ENCODE measurements around the gene STRAP.

The STRAP gene

GRCh38 chr12:15842108-15842507 is 40.1 kb upstream of the STRAP start:
- TF ChIP-seq ZBTB7A (IDR thresholded peaks at IDR 0.05; ENCODE audit: low read depth) (no peak), CREB1 (IDR thresholded peaks at IDR 0.05; ENCODE audit: low read depth) (no peak), EGR1 (IDR thresholded peaks at IDR 0.05) (no peak), EP300 (IDR thresholded peaks at IDR 0.05; ENCODE audit: borderline replicate concordance) (no peak), TCF12 (IDR thresholded peaks at IDR 0.05; ENCODE audit: low read depth) (no peak), TAF1 (IDR thresholded peaks at IDR 0.05; ENCODE audit: low read depth) (no peak), CEBPB (IDR thresholded peaks at IDR 0.05) (no peak), YY1 (IDR thresholded peaks at IDR 0.05; ENCODE audit: low read depth) (no peak)
- TF ChIP-seq, protein P1, sequence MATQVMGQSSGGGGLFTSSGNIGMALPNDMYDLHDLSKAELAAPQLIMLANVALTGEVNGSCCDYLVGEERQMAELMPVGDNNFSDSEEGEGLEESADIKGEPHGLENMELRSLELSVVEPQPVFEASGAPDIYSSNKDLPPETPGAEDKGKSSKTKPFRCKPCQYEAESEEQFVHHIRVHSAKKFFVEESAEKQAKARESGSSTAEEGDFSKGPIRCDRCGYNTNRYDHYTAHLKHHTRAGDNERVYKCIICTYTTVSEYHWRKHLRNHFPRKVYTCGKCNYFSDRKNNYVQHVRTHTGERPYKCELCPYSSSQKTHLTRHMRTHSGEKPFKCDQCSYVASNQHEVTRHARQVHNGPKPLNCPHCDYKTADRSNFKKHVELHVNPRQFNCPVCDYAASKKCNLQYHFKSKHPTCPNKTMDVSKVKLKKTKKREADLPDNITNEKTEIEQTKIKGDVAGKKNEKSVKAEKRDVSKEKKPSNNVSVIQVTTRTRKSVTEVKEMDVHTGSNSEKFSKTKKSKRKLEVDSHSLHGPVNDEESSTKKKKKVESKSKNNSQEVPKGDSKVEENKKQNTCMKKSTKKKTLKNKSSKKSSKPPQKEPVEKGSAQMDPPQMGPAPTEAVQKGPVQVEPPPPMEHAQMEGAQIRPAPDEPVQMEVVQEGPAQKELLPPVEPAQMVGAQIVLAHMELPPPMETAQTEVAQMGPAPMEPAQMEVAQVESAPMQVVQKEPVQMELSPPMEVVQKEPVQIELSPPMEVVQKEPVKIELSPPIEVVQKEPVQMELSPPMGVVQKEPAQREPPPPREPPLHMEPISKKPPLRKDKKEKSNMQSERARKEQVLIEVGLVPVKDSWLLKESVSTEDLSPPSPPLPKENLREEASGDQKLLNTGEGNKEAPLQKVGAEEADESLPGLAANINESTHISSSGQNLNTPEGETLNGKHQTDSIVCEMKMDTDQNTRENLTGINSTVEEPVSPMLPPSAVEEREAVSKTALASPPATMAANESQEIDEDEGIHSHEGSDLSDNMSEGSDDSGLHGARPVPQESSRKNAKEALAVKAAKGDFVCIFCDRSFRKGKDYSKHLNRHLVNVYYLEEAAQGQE (IDR thresholded peaks at IDR 0.05; ENCODE audit: low read depth): no peak

- no peak for TF ChIP-seq TAF1 (IDR thresholded peaks at IDR 0.05; ENCODE audit: low read depth)
- no peak for TF ChIP-seq NFIC (IDR thresholded peaks at IDR 0.05)
- TF ChIP-seq TCF12 (IDR thresholded peaks at IDR 0.05; ENCODE audit: low read depth): no peak
- TF ChIP-seq, protein P2, sequence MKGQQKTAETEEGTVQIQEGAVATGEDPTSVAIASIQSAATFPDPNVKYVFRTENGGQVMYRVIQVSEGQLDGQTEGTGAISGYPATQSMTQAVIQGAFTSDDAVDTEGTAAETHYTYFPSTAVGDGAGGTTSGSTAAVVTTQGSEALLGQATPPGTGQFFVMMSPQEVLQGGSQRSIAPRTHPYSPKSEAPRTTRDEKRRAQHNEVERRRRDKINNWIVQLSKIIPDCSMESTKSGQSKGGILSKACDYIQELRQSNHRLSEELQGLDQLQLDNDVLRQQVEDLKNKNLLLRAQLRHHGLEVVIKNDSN (IDR thresholded peaks at IDR 0.05): no peak
- TF ChIP-seq RAD21 (IDR thresholded peaks at IDR 0.05; ENCODE audit: low read depth): no peak
- TF ChIP-seq, protein P1 (IDR thresholded peaks at IDR 0.05; ENCODE audit: low read depth): no peak
- no peak for TF ChIP-seq FOXM1 (IDR thresholded peaks at IDR 0.05; ENCODE audit: borderline replicate concordance, low read depth)
- no peak for TF ChIP-seq EP300 (IDR thresholded peaks at IDR 0.05; ENCODE audit: borderline replicate concordance)
These were observed 35.3 kb upstream of the STRAP start for GRCh38 chr12:15846887-15847286.

GRCh38 chr12:15848606-15849005 is 33.6 kb upstream of the STRAP start:
- no peak for TF ChIP-seq NFIC (IDR thresholded peaks at IDR 0.05)
- TF ChIP-seq CREB1 (IDR thresholded peaks at IDR 0.05; ENCODE audit: low read depth): no peak
- no peak for TF ChIP-seq TEAD4 (IDR thresholded peaks at IDR 0.05)
- TF ChIP-seq, protein P1 (IDR thresholded peaks at IDR 0.05; ENCODE audit: low read depth): no peak

- TF ChIP-seq, protein P2 (IDR thresholded peaks at IDR 0.05): no peak
- TF ChIP-seq, protein P3, sequence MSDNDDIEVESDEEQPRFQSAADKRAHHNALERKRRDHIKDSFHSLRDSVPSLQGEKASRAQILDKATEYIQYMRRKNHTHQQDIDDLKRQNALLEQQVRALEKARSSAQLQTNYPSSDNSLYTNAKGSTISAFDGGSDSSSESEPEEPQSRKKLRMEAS (IDR thresholded peaks at IDR 0.05): no peak
- TF ChIP-seq TAF1 (IDR thresholded peaks at IDR 0.05; ENCODE audit: low read depth): no peak
- no peak for TF ChIP-seq EGR1 (IDR thresholded peaks at IDR 0.05)
- TF ChIP-seq, protein P1 (IDR thresholded peaks at IDR 0.05; ENCODE audit: low read depth): no peak
- TF ChIP-seq CEBPB (IDR thresholded peaks at IDR 0.05): no peak
- no peak for TF ChIP-seq NFIC (IDR thresholded peaks at IDR 0.05)
- TF ChIP-seq RAD21 (IDR thresholded peaks at IDR 0.05; ENCODE audit: low read depth): no peak
- TF ChIP-seq TEAD4 (IDR thresholded peaks at IDR 0.05): no peak
- TF ChIP-seq ZBTB7A (IDR thresholded peaks at IDR 0.05; ENCODE audit: low read depth): no peak
- no peak for TF ChIP-seq TCF12 (IDR thresholded peaks at IDR 0.05; ENCODE audit: low read depth)
These were observed 31.1 kb upstream of the STRAP start for GRCh38 chr12:15851045-15851620.
